RCC 7860 (cell line): ENCODE results near the gene SPATA20.

Experiments
- DNase-seq: peaks from one replicate; pipeline ENCODE4 v3.0.0-alpha.2; 2015; ENCODE audit warnings: low spot score
- FAIRE-seq: peaks from 2 replicates; lab custom pipeline; 2012; peaks lifted over from hg19 to GRCh38; lab: Jason Lieb, UNC

The SPATA20 gene

GRCh38 chr17:50557630-50558029 lies 10.7 kb downstream of the SPATA20 start:
- FAIRE-seq: no peak
- no peak for DNase-seq

- no peak for DNase-seq
- FAIRE-seq: no peak
These were observed 11.1 kb downstream of the SPATA20 start for GRCh38 chr17:50558091-50558490.

DNA sequence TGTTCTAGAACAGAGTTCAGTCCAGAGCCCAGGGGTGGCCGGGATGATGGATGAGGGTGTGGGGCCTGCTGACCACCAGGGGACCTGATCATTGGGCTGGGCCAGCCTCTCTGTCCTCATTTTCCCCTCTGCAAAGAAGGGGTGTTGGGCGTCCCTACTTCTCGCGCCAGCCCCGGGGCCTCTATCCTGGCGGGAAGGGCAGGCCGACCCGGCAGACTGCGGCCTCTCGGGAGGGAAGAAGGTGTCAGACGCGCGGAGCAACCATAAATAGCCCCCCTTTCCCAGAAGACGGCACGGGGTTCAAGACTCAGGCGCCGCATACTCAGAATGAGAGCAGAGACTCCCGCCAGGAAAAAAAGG lies 11.6 kb downstream of the SPATA20 start:
- no peak for FAIRE-seq

DNA sequence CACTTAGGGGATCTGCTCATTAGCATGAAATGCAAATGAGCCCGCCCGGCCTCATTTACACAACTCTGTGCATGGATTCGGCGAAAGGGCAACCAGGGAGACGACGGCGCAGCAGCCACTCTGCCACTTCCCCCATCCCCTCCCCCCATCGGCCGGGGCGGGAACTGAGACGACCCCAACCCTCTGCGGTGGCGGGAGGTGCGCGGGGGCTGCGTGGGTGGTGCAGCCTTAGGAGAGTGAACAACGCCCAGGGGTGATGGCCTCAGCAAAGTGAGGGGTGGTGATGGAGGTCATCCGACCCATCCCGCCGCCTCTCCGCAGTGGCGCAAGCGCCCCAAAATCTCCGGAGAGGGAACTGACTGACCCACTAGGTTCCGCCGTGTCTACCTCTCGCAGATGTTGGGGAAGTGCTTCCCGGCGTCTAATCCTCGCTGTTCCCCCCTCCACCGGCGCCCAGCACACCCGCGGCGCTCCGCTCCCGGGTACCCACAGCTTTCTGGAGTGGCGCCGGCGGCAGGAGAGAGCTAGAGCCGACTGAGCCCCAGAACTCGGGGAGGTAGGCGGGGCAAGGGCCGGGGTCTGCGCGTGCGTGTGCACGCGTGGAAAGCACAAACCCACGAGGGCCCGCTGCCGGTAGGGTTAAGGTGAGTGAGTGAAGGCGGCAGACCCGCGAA lies 12.1 kb downstream of the SPATA20 start:
- FAIRE-seq (no peak), DNase-seq (no peak)

More for the DNA sequence above, 11.6 kb downstream of the SPATA20 start:
- no peak for DNase-seq

DNA sequence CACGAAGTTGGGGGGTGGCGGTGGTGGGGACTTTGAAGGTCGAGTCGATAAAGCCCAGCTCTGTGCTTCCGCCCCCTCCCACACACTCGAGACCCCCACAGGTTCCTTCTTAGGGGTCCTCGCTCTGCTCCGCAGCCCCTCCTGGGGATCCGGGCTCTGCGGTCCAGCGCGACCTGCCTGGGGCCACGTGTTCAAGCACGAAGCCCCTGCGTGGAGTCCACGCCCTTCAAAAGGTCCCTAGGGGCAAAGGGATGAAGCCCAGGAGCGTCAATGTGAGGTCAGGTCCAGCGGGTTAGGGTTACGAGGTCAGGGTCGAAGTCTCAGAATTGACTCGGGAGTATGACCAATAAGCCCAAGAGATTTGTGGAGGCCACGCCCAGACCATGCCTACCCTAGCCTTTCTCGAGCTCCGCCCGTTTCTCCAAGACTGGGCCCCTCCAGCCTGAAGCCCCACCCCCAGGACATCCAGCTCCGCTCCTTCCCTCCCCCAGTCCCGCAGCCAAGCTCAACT lies 12.8 kb downstream of the SPATA20 start:
- FAIRE-seq (no peak), DNase-seq (peak; percentile 7)

DNA sequence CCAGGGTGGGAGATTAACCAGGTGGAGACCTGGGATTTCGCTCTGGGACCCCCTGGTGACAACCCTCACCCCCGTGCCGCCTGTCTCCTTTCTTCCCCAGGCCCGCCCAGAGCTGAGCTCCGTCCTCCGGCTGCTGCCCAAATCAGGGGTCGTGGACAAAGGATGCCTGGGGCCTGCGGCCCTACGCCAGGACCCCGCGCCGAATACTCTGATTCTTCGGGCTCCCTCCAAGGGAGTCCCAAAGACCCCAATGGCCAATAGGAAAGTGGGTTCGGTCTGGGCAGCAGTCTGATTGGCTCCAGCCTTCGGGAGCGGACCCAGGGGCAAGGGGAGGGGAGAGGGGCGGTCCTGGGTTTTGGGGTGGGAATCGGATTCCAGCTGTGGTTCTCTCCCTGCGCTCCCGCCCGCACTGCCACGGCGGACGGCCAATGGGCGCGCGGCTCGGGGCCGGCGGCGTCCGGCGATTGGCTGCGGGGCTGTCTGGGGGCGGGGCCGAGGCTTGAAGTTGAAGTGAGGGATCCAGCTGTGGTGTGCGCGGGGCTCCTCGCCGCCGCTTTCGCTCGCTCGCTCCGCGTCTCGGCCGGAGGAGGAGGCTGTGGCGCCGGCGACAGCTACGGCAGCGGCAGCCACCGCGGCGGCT lies 13.3 kb downstream of the SPATA20 start, which contains the start of gene CACNA1G:
Gene CACNA1G, plus strand, starts transcription at position 531 of the 640 bp plus-strand sequence. CDS start 745 bp downstream, outside the sequence.
- no peak for FAIRE-seq
- peak; percentile 33 for DNase-seq

GRCh38 chr17:50560931-50561745 lies 14.2 kb downstream of the SPATA20 start:
- DNase-seq (no peak), FAIRE-seq (no peak)

DNA sequence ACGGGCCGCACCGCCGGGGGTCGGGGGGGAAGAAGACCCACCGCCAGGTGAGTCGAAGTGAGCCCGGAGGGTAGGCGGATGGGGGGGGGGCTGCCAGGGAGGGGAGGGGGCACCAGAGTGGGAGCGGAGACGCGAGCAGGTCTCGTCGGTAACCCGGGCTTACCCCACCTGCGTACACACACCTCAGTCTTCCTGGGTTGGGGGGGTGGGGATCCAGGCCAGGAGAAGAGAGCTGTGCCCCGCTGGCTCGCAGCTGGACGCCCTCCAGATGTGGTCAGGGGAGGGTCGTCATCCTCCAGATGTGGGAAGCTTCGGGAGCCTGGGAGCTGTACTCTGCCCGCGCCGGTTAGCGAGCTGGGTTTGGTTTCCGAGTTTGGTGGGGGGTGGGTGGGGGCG lies 14.8 kb downstream of the SPATA20 start:
- DNase-seq (no peak), FAIRE-seq (no peak)

GRCh38 chr17:50562242-50563091 lies 15.5 kb downstream of the SPATA20 start:
- DNase-seq (no peak), FAIRE-seq (no peak)

DNA sequence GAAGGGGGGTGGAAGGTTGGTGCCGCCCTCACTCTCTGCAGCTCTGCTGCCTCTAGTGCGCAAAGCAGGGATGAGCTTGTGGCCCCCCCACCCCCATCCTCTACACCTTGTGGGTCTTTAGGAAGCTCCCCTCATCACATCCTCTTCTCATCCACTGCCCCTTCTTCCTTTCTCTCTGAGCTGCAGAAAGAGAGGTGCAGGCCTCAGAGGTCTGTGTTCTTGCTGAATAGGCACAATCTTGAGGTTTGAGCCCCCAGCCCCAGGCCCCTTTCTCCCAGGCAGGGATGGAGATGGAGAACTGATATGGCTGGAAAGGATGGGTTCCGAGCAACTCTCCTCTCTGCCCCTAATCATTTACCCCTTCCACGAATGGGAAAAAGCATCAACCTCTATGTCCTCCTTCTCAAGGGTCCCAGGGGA lies 16.1 kb downstream of the SPATA20 start:
- DNase-seq: no peak
- no peak for FAIRE-seq

GRCh38 chr17:50564916-50565315 lies 17.9 kb downstream of the SPATA20 start:
- DNase-seq: peak; percentile 10

GRCh38 chr17:50565402-50566350 lies 18.7 kb downstream of the SPATA20 start:
- DNase-seq (peak; percentile 39), FAIRE-seq (no peak)

More at GRCh38 chr17:50564916-50565315, 17.9 kb downstream of the SPATA20 start:
- FAIRE-seq: no peak

- FAIRE-seq (no peak), DNase-seq (no peak)
These were observed 19.9 kb downstream of the SPATA20 start for GRCh38 chr17:50566886-50567285.

GRCh38 chr17:50568659-50569058 lies 21.7 kb downstream of the SPATA20 start:
- no peak for FAIRE-seq
- DNase-seq: no peak

DNA sequence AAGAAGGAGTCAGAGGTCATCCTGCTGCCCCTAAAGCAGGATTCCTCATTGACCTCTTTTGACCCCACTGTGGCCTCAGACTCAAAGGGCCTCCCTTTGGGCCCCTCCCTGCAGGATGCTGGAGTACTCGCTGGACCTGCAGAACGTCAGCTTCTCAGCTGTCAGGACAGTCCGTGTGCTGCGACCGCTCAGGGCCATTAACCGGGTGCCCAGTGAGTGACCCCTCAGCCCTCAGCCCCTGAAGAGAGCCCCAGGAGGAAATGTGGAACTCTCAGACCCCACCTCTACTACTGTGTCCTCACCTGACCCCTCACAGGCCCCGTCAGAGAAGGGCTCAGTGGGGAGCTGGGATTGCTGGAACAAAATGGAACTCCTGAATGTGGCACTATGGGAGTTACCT lies 22.6 kb downstream of the SPATA20 start:
- FAIRE-seq (no peak), DNase-seq (no peak)

DNA sequence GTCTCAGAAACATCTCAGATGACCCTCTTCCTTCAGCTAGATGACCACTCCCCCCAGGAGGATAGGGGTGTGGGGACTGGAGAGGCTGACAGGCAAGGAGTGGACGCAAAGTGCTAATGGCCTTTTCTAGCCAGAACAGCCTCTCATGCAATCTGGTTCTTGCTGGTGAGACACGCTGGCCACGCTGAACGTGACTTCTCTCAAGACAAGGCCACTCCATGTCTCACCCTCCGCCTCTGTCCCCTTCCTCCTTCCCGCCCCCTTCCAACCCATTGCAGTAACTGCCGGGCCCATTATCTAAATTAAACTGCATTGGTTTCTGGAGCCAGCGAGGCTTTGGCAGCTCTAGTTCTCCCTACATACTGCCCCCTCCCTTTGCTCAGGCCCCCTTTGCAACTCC lies 23.1 kb downstream of the SPATA20 start:
- FAIRE-seq (no peak), DNase-seq (no peak)

GRCh38 chr17:50570528-50570927 lies 23.6 kb downstream of the SPATA20 start:
- DNase-seq (no peak), FAIRE-seq (no peak)

DNA sequence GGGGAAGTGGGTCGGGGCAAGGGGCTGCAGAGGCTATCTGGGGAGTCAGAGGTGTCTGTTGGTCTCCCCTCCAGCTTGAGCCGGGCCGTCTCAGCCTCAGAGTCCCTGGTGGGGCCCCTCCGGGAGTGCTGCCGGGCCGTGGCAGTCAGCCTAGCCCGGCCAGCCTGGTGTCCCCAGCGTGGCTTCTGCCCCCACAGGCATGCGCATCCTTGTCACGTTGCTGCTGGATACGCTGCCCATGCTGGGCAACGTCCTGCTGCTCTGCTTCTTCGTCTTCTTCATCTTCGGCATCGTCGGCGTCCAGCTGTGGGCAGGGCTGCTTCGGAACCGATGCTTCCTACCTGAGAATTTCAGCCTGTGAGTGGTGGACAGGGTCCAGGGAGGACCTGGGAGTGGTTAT lies 24.7 kb downstream of the SPATA20 start:
- FAIRE-seq: no peak

DNA sequence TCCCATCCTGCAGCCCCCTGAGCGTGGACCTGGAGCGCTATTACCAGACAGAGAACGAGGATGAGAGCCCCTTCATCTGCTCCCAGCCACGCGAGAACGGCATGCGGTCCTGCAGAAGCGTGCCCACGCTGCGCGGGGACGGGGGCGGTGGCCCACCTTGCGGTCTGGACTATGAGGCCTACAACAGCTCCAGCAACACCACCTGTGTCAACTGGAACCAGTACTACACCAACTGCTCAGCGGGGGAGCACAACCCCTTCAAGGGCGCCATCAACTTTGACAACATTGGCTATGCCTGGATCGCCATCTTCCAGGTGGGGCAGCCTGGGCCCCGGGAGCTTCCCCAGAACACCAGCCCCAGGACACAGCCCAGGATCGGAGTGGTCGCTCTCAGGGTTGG lies 25.6 kb downstream of the SPATA20 start:
- DNase-seq (no peak), FAIRE-seq (no peak)

More for the DNA sequence above, 24.7 kb downstream of the SPATA20 start:
- DNase-seq: no peak
